PC-9 (cell line): ENCODE data around the gene TK1. TPM values are rescaled to one million over a fixed set of nuclear protein-coding genes. Genes with fewer than 3 reads are reported as not detected.

Experiments used
- BruUV-seq: library from RNA; stranded (reverse); fragments of 400-500 nt; replicated peaks from 2 replicates; lab custom pipeline; 2021; lab: Mats Ljungman, UMichigan
- CTCF ChIA-PET: fragments of 300-600 bp; sonication (Branson Sonifier 250); formaldehyde crosslinking; loops from one replicate; lab custom pipeline; 2022; ENCODE audit warnings: antibody characterized with exemption; lab: Charles Lee
- POLR2A ChIA-PET: fragments of 300-600 bp; sonication (Branson Sonifier 250); formaldehyde crosslinking; loops from one replicate; lab custom pipeline; 2022; ENCODE audit warnings: antibody characterized with exemption; ENCODE audit not compliant: unreplicated experiment; lab: Charles Lee
- DNase-seq, 2 experiments: peaks; one replicate each; pipeline versions ENCODE4 v3.0.0 to v3.0.0-alpha.2; 2015 to 2022; ENCODE audit warnings: mixed read lengths in 1 of 2
- H2AFZ ChIP-seq: fragments of 200-600 bp; sonication (generic); 2 replicates; pipeline ENCODE4 v1.8.1; 2017; ENCODE audit warnings: antibody characterized with exemption
- H3F3A ChIP-seq: fragments of 200-600 bp; sonication (generic); 2 replicates; pipeline ENCODE4 v1.8.1; 2017; ENCODE audit warnings: antibody characterized with exemption, mild to moderate bottlenecking, low read depth; ENCODE audit not compliant: insufficient read depth
- H3K27ac ChIP-seq: fragments of 200-600 bp; sonication (generic); 2 replicates; pipeline ENCODE4 v1.6.1; 2016; ENCODE audit warnings: mixed run types
- H3K27me3 ChIP-seq: fragments of 200-600 bp; sonication (generic); 2 replicates; pipeline ENCODE4 v1.6.1; 2016; ENCODE audit warnings: low read depth, mixed run types; ENCODE audit not compliant: insufficient read depth
- H3K36me3 ChIP-seq: fragments of 200-600 bp; sonication (generic); 2 replicates; pipeline ENCODE4 v1.6.1; 2016; ENCODE audit warnings: low read depth, mixed run types
- H3K4me1 ChIP-seq: fragments of 200-600 bp; sonication (generic); replicated peaks from 2 replicates; pipeline ENCODE4 v1.6.1; 2016; ENCODE audit warnings: mixed run types; ENCODE audit not compliant: insufficient read depth
- H3K4me2 ChIP-seq: fragments of 200-600 bp; sonication (generic); 2 replicates; pipeline ENCODE4 v1.6.1; 2017; ENCODE audit warnings: mixed run types
- H3K4me3 ChIP-seq: fragments of 200-600 bp; sonication (generic); 2 replicates; pipeline ENCODE4 v1.6.1; 2016; ENCODE audit warnings: mixed run types
- H3K79me2 ChIP-seq: fragments of 200-600 bp; sonication (generic); 2 replicates; pipeline ENCODE4 v1.6.1; 2017; ENCODE audit warnings: low read depth, mixed run types
- H3K9me2 ChIP-seq: fragments of 200-600 bp; sonication (generic); 2 replicates; pipeline ENCODE4 v1.8.1; 2017; ENCODE audit warnings: mild to moderate bottlenecking; ENCODE audit not compliant: insufficient read depth
- H3K9me3 ChIP-seq: fragments of 200-600 bp; sonication (generic); 2 replicates; pipeline ENCODE4 v1.8.1; 2016; ENCODE audit warnings: low read depth; ENCODE audit not compliant: insufficient read depth
- H4K20me1 ChIP-seq: fragments of 200-600 bp; sonication (generic); 2 replicates; pipeline ENCODE4 v1.8.1; 2017; ENCODE audit not compliant: insufficient read depth
- CTCF ChIP-seq: fragments of 200-600 bp; sonication (generic); conservative IDR thresholded peaks from 2 replicates; pipeline ENCODE4 v1.6.1; 2017; ENCODE audit warnings: mixed run types, antibody characterized with exemption, mild to moderate bottlenecking, moderate library complexity
- EZH2 ChIP-seq: fragments of 200-600 bp; sonication (generic); IDR thresholded peaks from 2 replicates; pipeline ENCODE4 v1.8.0; 2017; ENCODE audit warnings: antibody characterized with exemption, low read depth
- intact Hi-C: fragments of 100-400 bp; cut with micrococcal nuclease; formaldehyde crosslinking; loops from one replicate; pipeline ENCODE4 v1.10.0; 2022; ENCODE audit not compliant: unreplicated experiment
- total RNA-seq: library from RNA; stranded (reverse); gene quantifications from 2 replicates; pipeline ENCODE4 v1.2.3, GENCODE V29; 2021

TK1 gene
- total RNA-seq, 1 experiment from 2014 or later = 137 TPM

DNA sequence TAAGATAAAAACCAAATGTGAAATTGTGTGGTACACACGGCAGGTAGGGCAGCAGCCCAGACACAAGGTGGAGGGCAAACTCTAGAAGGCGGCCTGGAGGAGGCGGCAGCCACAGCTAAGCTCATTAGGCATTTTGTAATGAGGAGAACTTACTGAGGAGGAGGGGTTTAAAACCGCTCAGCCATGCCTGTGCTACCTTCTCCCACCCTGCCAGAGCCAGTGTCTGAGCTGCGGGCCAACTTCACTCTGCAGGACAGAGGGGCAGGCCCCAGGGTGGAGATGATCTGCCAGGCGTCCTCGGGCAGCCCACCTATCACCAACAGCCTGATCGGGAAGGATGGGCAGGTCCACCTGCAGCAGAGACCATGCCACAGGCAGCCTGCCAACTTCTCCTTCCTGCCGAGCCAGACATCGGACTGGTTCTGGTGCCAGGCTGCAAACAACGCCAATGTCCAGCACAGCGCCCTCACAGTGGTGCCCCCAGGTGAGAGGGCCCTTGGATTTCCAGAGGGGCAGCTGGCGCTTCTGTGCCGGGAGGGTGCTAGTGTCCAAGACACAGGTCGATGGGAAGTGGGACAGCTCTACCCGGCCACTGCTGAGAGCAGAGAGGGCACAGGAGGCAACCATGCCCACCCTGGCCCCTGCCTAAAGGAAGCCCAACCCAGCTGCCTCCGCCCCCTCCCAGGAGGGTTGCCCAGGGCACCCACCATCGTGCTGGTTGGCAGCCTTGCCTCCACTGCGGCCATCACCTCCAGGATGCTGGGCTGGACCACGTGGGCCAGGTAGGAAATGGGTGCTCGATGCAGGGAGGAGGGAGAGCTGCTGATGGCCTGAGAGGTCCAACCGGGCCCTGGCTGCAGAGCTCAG lies 22.7 kb downstream of the TK1 start:
- CTCF ChIA-PET = no interaction called here
- no peaks in the 10 kb centered on the region for H3K27me3 ChIP-seq

DNA sequence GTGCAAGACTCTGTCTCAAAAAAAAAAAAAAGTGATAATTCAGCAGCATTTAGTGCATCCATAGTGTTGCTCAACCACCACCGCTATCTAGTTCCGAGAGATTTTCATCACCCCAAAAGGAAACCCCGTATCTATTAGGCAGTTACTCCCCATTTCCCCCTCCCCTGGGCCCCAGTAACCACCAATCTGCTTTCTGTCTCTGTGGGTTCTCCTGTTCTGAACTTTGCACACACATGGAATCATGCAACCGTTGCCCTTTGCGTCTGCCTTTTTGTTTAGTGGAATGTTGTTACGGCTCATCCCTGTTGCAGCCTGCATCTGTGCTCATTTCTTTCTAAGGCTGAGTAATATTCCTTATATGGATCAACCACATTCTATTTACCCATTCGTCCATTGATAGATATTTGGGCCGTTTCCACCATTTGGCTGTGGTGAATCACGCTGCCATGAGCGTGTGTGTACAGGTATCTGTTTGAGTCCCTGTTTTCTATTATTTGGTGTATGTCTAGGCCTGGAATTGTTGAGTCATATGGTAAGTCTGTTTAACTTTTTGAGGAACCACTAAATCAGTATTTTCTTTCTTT lies 27.2 kb downstream of the TK1 start:
- no peak overlapping the region for H3K27ac ChIP-seq
- no peaks in the 10 kb centered on the region for H3K79me2 ChIP-seq
- no TSS peak for BruUV-seq
- H3K27me3 ChIP-seq = no peaks in the 10 kb centered on the region
- ChIA-PET POLR2A (interaction anchor here (0.6 kb wide), 1 partner anchor 67 kb away, joined by 3 read pairs; no protein-coding TSS in a partner anchor), CTCF (no interaction called here)
- no peak overlapping the region for H3K4me3 ChIP-seq
- no peak for TF ChIP-seq CTCF
- no peak for TF ChIP-seq EZH2
- H3K9me3 ChIP-seq = no peaks in the 10 kb centered on the region
- intact Hi-C loops = no loop called here
- H3F3A ChIP-seq = no peaks in the 10 kb centered on the region
- no peak for DNase-seq
- H3K4me1 ChIP-seq = no peaks in the 10 kb centered on the region
- H3K4me2 ChIP-seq = no peak overlapping the region
- no peaks in the 10 kb centered on the region for H4K20me1 ChIP-seq
- no peak overlapping the region for H2AFZ ChIP-seq
- H3K36me3 ChIP-seq = no peaks in the 10 kb centered on the region
- no peaks in the 10 kb centered on the region for H3K9me2 ChIP-seq

More for the DNA sequence above, 22.7 kb downstream of the TK1 start:
- Histone ChIP-seq H4K20me1 (no peaks in the 10 kb centered on the region), H3K4me1 (no peaks in the 10 kb centered on the region), H3K4me2 (no peak overlapping the region), H3K9me3 (no peaks in the 10 kb centered on the region), H3K27ac (no peak overlapping the region), H3K9me2 (no peaks in the 10 kb centered on the region), H3K4me3 (no peak overlapping the region), H3F3A (no peaks in the 10 kb centered on the region), H3K36me3 (no peaks in the 10 kb centered on the region), H3K79me2 (no peaks in the 10 kb centered on the region), H2AFZ (no peak overlapping the region)
- intact Hi-C loops = no loop called here
- no peak for DNase-seq
- POLR2A ChIA-PET = no interaction called here
- TF ChIP-seq EZH2 = no peak
- no peak for TF ChIP-seq CTCF
- no TSS peak for BruUV-seq

DNA sequence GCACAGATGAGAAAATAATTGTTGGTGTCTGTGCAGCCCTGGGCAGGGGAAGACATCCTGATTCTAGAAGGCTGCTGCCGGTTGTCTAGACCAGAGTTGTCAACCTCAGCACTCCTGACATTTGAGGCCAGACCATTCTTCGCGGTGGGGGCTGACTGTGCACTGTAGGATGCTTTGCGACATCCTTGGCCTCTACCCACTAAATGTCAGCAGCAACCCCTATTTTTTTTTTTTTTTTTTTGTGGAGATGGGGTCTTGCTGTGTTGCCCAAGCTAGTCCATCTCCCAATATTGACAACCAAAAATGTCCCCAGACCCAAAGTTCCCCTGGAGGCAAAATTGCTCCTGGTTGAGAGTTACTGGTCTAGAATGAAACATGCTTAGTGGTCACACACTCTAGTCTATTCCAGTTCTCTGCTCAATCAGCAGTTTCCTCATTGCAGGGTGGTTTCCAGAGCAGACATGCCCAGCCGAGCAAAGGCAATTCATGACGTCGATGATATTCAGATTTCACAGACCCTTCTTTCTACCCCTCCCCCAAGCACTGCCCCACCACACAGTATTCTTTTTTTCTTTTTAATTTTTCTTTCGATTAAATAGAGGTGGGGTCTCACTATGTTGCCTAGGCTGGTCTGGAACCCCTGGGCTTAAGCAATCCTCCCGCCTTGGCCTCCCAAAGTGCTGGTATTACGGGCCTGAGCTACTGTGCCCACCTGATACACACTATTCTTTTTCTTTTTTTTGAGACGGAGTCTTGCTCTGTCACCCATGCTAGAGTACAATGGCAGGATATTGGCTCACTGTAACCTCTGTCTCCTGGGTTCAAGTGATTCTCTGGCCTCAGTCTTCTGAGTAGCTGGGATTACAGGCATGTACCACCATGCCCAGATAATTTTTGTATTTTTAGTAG lies 31.7 kb downstream of the TK1 start:
- no peak overlapping the region for H3K4me2 ChIP-seq
- no peak for TF ChIP-seq EZH2
- intact Hi-C loops = no loop called here
- no peaks in the 10 kb centered on the region for H3K79me2 ChIP-seq
- no peak for DNase-seq
- no peaks in the 10 kb centered on the region for H4K20me1 ChIP-seq
- H3K36me3 ChIP-seq = no peaks in the 10 kb centered on the region
- H3K9me2 ChIP-seq = no peaks in the 10 kb centered on the region
- no peaks in the 10 kb centered on the region for H3K9me3 ChIP-seq
- H3K4me3 ChIP-seq = no peak overlapping the region
- no peak overlapping the region for H2AFZ ChIP-seq
- no peaks in the 10 kb centered on the region for H3K4me1 ChIP-seq
- POLR2A ChIA-PET = no interaction called here
- H3K27ac ChIP-seq = no peak overlapping the region
- no TSS peak for BruUV-seq
- H3F3A ChIP-seq = no peaks in the 10 kb centered on the region; the same call in 1 of the 2 replicates
- H3K27me3 ChIP-seq = no peaks in the 10 kb centered on the region
- CTCF ChIA-PET = no interaction called here
